CD14-positive monocyte (primary cell): ENCODE data around the gene ZBTB7C. TPM values are rescaled to one million over a fixed set of nuclear protein-coding genes. Genes with fewer than 3 reads are reported as not detected.

Source experiments
- DNase-seq, 3 donors: peaks; one replicate each; pipeline ENCODE4 v3.0.0-alpha.2; 2011 to 2022
- H2AFZ ChIP-seq: 2 replicates; pipeline ENCODE4 v1.6.0; 2012; ENCODE audit warnings: mild to moderate bottlenecking, low read depth, low read length, inconsistent platforms; ENCODE audit not compliant: insufficient read depth, poor library complexity, severe bottlenecking
- H3K27ac ChIP-seq, 2 donors: 1 replicate in 1 of 2; 2 replicates in 1 of 2; pipeline ENCODE4 v1.5.1; 2012 to 2013; ENCODE audit warnings: low read length in 2 of 2, control low read depth in 1 of 2, inconsistent platforms in 1 of 2, low read depth in 1 of 2, mild to moderate bottlenecking in 1 of 2
- H3K27me3 ChIP-seq, 2 donors: one replicate each; pipeline versions ENCODE4 v1.6.0 to v1.6.1; 2011 to 2013; ENCODE audit warnings: low read length in 2 of 2; ENCODE audit not compliant: control insufficient read depth in 2 of 2, insufficient read depth in 2 of 2
- H3K36me3 ChIP-seq, 2 donors: replicated peaks in 1 of 2; 1 replicate in 1 of 2; 2 replicates in 1 of 2; pipeline versions ENCODE4 v1.5.1 to v1.6.1; 2012 to 2013; ENCODE audit warnings: low read length in 2 of 2, control low read depth in 1 of 2, inconsistent platforms in 1 of 2, mild to moderate bottlenecking in 1 of 2; ENCODE audit not compliant: insufficient read depth in 2 of 2, control insufficient read depth in 1 of 2
- H3K4me1 ChIP-seq, 2 donors: 1 replicate in 1 of 2; 2 replicates in 1 of 2; pipeline versions ENCODE4 v1.5.1 to v1.6.1; 2012 to 2013; ENCODE audit warnings: low read length in 2 of 2, control low read depth in 1 of 2, inconsistent platforms in 1 of 2, mild to moderate bottlenecking in 1 of 2, moderate library complexity in 1 of 2; ENCODE audit not compliant: insufficient read depth in 2 of 2, control insufficient read depth in 1 of 2
- H3K4me2 ChIP-seq: replicated peaks from 2 replicates; pipeline ENCODE3; 2012; ENCODE audit warnings: low read length, moderate library complexity, mild to moderate bottlenecking; ENCODE audit not compliant: poor library complexity, severe bottlenecking; ENCODE audit errors: extremely low read depth
- H3K4me3 ChIP-seq, 3 experiments: fragments of 200-600 bp in 1 of 3; sonication (generic) in 1 of 3; replicated peaks in 1 of 3; 1 replicate in 2 of 3; 2 replicates in 1 of 3; pipeline ENCODE4 v1.5.1; 2011 to 2013; ENCODE audit warnings: low read length in 3 of 3, mild to moderate bottlenecking in 3 of 3, control low read depth in 2 of 3, low read depth in 2 of 3, inconsistent platforms in 1 of 3, moderate library complexity in 1 of 3
- H3K79me2 ChIP-seq: 2 replicates; pipeline ENCODE4 v1.6.0; 2012; ENCODE audit warnings: mild to moderate bottlenecking, control low read depth, inconsistent platforms, low read length, moderate library complexity; ENCODE audit not compliant: insufficient read depth
- H3K9ac ChIP-seq: 2 replicates; pipeline ENCODE4 v1.6.0; 2017; ENCODE audit warnings: low read length, mild to moderate bottlenecking; ENCODE audit not compliant: insufficient read depth, poor library complexity, severe bottlenecking
- H3K9me3 ChIP-seq, 2 donors: replicated peaks in 1 of 2; 1 replicate in 1 of 2; 2 replicates in 1 of 2; pipeline versions ENCODE4 v1.5.1 to v1.6.1; 2012 to 2013; ENCODE audit warnings: low read length in 2 of 2, control low read depth in 1 of 2; ENCODE audit not compliant: control insufficient read depth in 1 of 2, insufficient read depth in 1 of 2
- H4K20me1 ChIP-seq: 2 replicates; pipeline ENCODE4 v1.6.0; 2012; ENCODE audit warnings: mild to moderate bottlenecking, low read length, control low read depth, moderate library complexity; ENCODE audit not compliant: insufficient read depth
- H3K27ac Mint-ChIP-seq, 7 donors: one replicate each; pipeline ENCODE4 v1.8.0; 2020; ENCODE audit warnings: mild to moderate bottlenecking in 7 of 7, mixed read lengths in 7 of 7, moderate library complexity in 6 of 7, inconsistent platforms in 2 of 7
- H3K27me3 Mint-ChIP-seq, 3 donors: one replicate each; pipeline ENCODE4 v1.8.0; 2021 to 2022; ENCODE audit warnings: low read depth in 3 of 3, mild to moderate bottlenecking in 3 of 3, mixed read lengths in 3 of 3, moderate library complexity in 3 of 3, inconsistent platforms in 1 of 3
- H3K36me3 Mint-ChIP-seq, 2 donors: one replicate each; pipeline ENCODE4 v1.8.0; 2020; ENCODE audit warnings: mixed read lengths in 2 of 2, inconsistent platforms in 1 of 2, mild to moderate bottlenecking in 1 of 2
- H3K4me1 Mint-ChIP-seq: one replicate; pipeline ENCODE4 v1.8.0; 2020; ENCODE audit warnings: mild to moderate bottlenecking, mixed read lengths
- H3K4me3 Mint-ChIP-seq, 2 donors: one replicate each; pipeline ENCODE4 v1.8.0; 2020; ENCODE audit warnings: mild to moderate bottlenecking in 2 of 2, mixed read lengths in 2 of 2, moderate library complexity in 1 of 2
- H3K9me3 Mint-ChIP-seq, 7 donors: one replicate each; pipeline ENCODE4 v1.8.0; 2020 to 2022; ENCODE audit warnings: mixed read lengths in 7 of 7, mild to moderate bottlenecking in 6 of 7, moderate library complexity in 6 of 7, inconsistent platforms in 2 of 7
- CTCF ChIP-seq: fragments of 200-600 bp; IDR thresholded peaks from one replicate; pipeline ENCODE4 v1.8.0; 2022; ENCODE audit warnings: antibody characterized with exemption, mild to moderate bottlenecking
- WGBS: methylation state at CpG from one replicate; pipeline ENCODE4 v1.1.5; 2013; ENCODE audit warnings: missing lambda C conversion rate; ENCODE audit not compliant: insufficient coverage; 5-methylcytosine and 5-hydroxymethylcytosine counted together
- intact Hi-C, 2 donors: fragments of 100-400 bp; cut with micrococcal nuclease; formaldehyde crosslinking; loops; one replicate each; pipeline versions ENCODE4 v1.15.0 to v1.15.1; 2023
- polyA plus RNA-seq, 3 donors: library from polyadenylated mRNA; depleted of rRNA in 1 of 3; unstranded in 2 of 3; stranded (reverse) in 1 of 3; fragments of 300-500 nt in 2 of 3; fragments of >200 nt in 1 of 3; fragmentation: Illumina TruSeq in 2 of 3; gene quantifications; 1 replicate in 2 of 3; 2 replicates in 1 of 3; pipeline ENCODE4 v1.2.3, GENCODE V29; 2012 to 2021

ZBTB7C gene
- polyA plus RNA-seq, 3 donors, result 0.03 to 0.09 TPM; not detected in 1

DNA sequence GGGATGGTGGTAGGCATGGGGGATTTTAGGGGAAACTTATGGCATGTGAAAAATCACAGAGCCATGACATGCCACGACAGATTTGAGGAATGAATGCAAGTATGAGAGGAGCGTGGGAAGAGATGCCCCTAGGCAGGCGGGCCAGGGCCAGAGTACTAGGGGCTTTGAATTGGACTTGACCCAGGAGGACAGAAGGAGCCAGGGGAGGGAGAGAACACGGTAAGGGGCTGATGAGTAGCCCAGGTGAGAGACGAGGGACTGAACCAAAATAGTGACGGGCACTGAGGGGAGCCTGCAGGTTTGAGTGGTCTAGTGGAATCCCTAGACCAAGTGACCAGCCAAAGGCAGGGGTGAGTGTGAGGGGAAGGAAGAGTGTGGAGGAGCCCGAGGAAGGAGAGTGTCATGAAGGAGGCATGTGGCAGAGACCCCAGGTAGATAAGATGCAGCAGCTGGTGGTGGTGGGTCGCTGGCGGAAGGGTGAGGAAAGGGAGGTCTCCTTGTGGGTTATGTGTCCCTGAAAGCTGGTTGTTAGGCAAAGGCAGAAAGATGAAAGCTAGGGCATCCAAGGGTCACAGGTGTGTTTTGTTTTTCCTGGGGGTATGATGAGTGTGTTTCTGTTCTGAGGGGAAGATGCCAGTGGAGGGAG lies 48.7 kb downstream of the ZBTB7C start:
- H3K4me1 ChIP-seq, result no peaks in the 10 kb centered on the region
- H3K27ac ChIP-seq, result no peak overlapping the region
- Mint-ChIP-seq H3K36me3 (no peaks in the 10 kb centered on the region), H3K4me3 (no peak overlapping the region), H3K27me3 (peaks cover 2 to 7% (median 4%) of the 10 kb centered on the region in 3 donors), H3K4me1 (no peaks in the 10 kb centered on the region), H3K9me3 (peaks cover 1 to 6% (median 3%) of the 10 kb centered on the region in 7 donors), H3K27ac (peak overlapping the region in 1 of 7 donors; percentile 14)
- H2AFZ ChIP-seq, result no peak overlapping the region
- no peaks in the 10 kb centered on the region for H3K27me3 ChIP-seq
- TF ChIP-seq CTCF, result no peak
- no peak overlapping the region for H3K4me3 ChIP-seq
- DNase-seq, result no peak
- H3K9ac ChIP-seq, result no peak overlapping the region
- H3K79me2 ChIP-seq, result no peaks in the 10 kb centered on the region
- no peak overlapping the region for H3K4me2 ChIP-seq
- H3K36me3 ChIP-seq, result no peaks in the 10 kb centered on the region
- intact Hi-C loops, result no loop called here
- 88% methylated on average over 9 of the region's 9 CpGs for WGBS
- no peaks in the 10 kb centered on the region for H4K20me1 ChIP-seq
- peaks cover 0 to 4% of the 10 kb centered on the region in 2 donors for H3K9me3 ChIP-seq

GRCh38 chr18:48359626-48360025 lies 49.6 kb downstream of the ZBTB7C start:
- no peaks in the 10 kb centered on the region for H3K27me3 ChIP-seq
- no peak overlapping the region for H3K4me2 ChIP-seq
- H2AFZ ChIP-seq, result no peak overlapping the region
- Mint-ChIP-seq H3K9me3 (peaks cover 0 to 3% (median 0%) of the 10 kb centered on the region in 7 donors), H3K27me3 (peaks cover 2 to 7% (median 6%) of the 10 kb centered on the region in 3 donors), H3K4me1 (no peaks in the 10 kb centered on the region), H3K36me3 (no peaks in the 10 kb centered on the region), H3K4me3 (no peak overlapping the region), H3K27ac (no peak overlapping the region)
- no peaks in the 10 kb centered on the region for H3K9me3 ChIP-seq
- no peaks in the 10 kb centered on the region for H3K36me3 ChIP-seq
- 77% methylated on average over 3 of the region's 3 CpGs for WGBS
- no peak for DNase-seq
- intact Hi-C loops, result no loop called here
- no peaks in the 10 kb centered on the region for H4K20me1 ChIP-seq
- TF ChIP-seq CTCF, result no peak
- H3K4me1 ChIP-seq, result no peaks in the 10 kb centered on the region
- no peaks in the 10 kb centered on the region for H3K79me2 ChIP-seq
- H3K27ac ChIP-seq, result no peak overlapping the region
- H3K4me3 ChIP-seq, result no peak overlapping the region
- H3K9ac ChIP-seq, result no peak overlapping the region
